Activated CD4-positive, alpha-beta T cell treated with anti-CD3 and anti-CD28 coated beads for 48 hours (primary cell): ENCODE measurements around the gene MB21D2.

Experiments
- DNase-seq: peaks from one replicate; pipeline ENCODE4 v3.0.0-alpha.2; 2020

MB21D2 gene

DNA sequence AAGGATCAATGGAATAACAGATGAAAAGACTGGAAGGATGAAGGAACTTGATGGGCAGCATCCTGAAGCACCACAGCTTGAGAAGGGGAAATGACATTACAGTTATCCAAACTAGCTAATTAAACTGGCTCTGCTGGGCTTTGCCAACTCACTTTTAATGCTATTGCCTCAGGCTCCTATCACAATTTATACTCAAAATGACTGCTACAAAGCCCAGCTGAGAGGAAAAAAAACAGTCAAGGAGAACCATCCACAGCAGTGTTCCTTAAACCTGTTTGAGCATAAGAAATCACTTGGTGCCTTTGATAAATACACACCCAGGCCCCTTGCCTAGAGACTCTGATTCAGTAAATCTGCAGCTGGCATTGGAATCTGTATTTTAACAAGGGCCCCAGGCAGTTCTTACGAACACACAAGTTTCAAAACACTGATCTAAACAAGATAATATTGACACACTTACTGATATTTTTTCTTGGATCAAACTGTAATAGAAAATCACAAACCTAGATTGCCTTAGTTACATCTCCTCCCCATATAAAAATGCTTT lies 85.8 kb downstream of the MB21D2 start:
- no peak for DNase-seq

DNA sequence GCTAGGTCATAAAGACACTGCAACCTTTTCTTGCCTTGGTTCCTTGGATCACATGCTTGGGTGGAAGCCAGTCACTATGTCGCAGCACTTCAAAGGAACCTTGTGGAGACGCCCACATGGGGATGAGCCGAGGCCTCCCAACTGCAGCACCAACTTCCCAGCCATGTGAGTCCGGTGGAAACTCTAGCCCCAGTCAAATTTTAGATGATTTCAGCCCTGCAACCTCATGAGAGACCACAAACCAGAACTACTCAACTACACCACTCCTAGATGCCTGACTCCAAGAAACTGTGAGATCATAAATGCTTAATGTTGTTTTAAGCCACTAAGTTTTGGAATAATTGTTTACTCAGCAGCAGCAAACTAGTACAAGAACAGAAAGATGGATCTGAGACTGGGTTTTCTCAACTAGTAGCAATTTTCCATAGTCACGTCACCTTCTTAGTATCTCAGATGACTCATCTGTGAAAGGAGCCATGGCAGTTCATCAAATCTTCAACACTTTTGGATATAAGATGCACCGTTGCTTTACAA lies 86.5 kb downstream of the MB21D2 start:
- peak; percentile 36 for DNase-seq

DNA sequence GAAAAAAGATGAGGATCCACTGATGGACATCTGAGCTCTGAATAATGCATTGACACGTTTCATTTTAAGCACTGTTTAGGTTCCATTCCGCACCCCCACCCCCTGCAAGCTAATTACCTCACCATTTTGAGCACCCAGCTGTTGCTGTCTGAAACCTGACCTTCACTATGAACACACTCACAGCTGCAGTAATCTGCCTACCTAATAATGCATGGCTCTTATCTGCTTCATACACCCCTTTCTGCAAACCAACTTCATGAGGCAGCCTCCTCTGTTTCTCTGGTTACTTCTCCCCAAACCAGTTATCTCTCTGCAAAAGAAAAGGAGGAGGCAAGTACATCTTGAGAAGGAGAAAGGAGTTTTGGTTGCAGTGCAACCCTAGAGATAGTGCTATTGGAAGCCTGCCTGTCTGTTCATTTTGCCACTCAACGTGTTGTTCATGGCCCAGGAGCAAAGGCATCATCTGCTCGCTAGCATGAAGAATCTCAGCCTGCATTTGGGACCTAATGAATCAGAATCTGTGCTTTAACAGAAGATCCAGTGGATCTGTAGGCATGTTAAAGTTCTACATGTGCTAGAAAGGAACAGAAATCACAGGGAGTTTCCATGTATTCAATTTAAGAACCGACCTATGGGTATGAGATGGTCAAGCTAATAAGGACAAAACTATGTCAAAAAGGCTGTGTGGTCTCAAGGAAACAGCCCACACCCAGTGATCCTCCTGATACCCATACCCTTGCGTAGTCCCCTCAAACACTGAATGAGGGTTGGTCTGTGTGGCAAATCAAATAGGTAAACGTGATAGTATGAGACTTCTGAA lies 87.2 kb downstream of the MB21D2 start:
- DNase-seq: no peak

DNA sequence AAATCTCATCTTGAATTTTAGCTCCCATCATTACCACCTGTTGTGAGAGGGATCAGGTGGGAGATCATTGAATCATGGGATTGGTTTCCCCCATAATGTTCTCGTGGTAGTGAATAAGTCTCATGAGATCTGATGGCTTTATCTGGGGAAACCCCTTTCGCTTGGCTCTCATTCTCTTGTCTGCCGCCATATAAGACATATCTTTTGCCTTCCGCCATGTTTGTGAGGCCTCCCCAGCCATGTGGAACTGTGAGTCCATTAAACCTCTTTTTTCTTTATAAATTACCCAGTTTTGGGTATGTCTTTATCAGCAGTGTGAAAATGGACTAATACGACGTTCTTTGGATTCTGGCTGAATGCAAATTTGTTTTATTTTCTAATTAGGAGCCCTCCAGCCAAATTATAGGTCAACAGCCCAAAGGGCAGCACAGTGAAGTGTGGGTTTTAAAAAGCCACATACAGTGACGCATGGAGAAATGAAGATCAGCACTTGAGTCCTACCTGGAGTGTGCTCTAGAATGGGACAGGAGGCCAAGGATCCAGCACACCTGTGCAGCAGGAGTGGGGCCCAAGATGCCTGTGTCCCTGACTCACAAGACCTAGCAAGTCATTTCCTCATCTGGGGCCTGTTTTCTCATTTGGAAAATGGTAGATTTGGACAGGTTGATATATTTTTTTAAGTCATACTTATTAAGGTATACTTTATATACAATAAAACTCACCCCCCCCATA lies 89.6 kb downstream of the MB21D2 start:
- no peak for DNase-seq

DNA sequence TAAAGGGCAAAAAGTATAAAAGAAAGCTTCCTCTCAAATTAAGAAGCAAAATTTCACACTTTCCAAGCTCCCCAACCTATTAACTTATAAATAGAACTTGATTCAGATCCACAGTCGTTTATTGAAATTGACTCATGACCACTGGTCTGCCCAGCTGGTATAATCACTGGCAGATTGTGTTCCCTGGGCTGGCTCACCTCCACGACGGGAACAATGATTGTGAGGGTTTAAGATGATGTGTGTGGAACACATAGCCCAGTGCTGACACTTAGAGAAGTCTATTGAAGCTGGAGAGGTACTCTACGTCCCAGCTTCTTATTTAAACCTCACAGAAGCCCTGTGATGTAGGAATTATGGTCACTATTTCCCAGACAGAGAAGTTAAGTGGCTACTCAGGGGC lies 90.4 kb downstream of the MB21D2 start:
- DNase-seq: no peak

DNA sequence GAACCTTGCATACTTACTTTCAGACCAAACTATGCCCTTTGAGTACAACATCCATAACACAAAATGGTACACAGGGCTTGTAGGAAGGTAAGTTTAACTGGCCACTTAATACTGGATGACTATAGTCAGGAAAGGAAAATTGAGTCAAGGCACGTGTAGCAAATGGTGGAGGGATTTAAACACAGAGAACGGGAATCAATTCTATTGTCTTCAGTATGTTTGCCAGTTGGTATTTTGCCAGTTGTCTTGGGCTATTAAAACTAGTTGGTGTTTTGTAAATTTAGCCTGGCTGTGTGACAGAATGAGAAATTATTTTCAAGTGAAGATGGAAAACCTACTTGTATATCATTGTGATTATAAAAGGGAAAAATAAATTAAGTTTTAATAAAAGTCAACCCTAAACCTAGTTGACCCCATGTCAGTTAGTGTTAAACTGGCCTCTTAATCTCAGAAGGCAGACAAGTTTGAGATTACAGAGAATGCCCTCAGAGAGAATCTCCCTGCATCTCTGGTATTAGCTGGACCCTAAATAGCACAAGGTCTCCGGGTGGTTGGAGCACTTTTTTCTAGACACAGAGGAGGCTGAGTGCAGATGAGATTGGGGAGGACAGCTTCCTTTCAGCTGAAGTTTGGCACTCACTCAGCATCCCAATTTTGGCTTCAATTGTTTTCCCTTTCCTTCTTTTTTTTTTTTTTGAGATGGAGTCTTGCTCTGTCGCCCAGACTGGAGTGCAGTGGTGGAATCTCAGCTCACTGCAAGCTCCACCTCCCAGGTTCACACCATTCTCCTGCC lies 91.2 kb downstream of the MB21D2 start:
- DNase-seq: no peak

DNA sequence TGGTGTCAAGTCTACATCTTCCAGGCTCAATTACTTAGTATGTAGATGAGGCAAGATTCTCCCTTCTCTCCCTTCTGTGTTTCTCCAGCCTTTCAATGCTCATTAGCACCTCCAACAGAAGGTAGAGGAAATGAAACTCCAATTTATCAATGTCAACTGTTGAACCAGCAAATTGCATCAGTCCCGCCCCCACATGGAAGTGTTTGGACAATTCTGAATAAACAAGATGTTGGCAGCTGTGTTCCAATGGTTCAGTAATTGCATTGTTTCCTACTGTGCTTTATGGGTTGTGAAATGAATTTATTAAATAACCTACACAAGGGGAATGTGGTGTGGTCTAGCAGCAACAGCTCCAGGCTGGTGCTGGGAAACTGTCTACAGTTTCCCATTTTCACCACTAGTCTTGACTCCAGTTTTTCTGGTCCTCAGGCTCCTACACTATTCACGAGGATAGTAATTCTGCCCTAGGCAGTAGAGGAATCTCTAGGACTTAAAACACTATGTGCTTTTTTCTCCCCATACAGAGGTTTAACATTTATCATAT lies 91.9 kb downstream of the MB21D2 start:
- no peak for DNase-seq

DNA sequence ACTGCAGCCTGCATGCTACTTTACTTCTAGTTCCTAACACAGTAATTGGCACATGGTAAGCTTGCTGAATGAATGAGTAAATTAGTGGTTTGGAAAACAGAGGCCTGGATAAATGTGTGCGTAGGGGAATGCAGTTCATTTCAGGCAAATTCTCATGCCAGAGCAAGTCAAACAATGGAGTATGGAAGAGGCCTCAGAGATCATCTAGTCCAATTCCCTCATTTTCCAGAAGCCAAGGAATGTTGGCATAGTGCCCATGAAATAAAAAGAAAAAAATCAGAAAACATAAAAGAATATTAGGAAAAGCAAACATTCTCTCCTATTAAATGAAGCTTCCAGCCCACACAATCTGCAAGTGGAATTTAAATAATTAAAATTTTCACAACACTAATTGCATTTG lies 92.4 kb downstream of the MB21D2 start:
- no peak for DNase-seq

DNA sequence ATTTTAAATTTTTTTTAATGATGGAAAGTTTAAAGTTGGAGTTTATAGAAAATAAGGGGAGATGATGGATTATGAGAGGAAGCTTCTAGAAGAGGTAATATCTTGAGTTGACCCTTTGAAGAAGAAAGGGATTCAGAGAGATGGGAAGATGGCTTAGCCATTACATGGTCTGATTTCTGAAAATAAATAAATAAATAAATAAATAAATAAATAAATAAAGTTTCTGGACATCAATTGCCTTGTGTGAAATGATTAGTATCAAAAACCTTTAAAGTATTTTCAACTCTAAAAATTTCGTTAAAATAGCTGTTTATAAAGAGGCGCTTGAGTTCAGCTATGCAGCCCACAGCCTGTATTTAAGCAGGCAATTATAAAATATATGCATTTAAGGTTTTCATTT lies 93.3 kb downstream of the MB21D2 start:
- DNase-seq: no peak

DNA sequence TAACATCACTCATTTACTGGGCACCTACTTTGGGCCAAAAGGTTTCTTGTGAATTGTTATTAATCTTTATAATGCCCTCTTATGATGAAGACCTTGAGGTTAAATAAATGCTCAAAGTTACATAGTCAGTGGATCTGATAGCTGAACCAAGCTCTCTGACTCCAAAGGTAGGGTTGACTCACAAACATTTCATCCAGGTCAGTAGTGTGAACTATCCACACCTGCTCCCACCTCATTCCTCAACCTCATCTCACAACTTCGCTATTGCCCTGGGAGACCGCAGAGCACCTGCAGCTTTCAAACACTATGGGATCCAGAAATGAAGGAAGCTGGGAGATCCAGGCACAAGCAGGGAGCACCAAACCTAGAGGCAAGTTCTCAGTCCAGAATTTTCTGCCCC lies 96.5 kb downstream of the MB21D2 start:
- no peak for DNase-seq

DNA sequence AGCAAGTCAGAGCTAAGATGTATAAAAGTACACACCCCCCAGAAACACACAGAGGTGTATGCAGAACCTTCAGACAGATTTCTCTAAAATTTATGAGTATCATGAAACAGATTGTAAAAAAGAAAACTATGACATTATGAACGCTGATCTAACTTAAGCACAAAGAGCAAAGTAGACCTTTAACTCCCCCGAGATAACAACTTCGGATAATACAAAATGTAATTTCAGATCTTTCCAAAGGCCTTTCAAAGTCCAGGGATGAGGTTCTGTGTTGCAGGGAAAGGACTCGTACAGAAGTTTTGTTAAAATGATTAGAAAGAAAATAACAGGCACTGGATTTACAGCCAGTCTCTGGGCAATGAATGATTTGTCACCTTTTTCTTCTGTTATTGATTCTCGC lies 97.5 kb downstream of the MB21D2 start:
- DNase-seq: no peak

DNA sequence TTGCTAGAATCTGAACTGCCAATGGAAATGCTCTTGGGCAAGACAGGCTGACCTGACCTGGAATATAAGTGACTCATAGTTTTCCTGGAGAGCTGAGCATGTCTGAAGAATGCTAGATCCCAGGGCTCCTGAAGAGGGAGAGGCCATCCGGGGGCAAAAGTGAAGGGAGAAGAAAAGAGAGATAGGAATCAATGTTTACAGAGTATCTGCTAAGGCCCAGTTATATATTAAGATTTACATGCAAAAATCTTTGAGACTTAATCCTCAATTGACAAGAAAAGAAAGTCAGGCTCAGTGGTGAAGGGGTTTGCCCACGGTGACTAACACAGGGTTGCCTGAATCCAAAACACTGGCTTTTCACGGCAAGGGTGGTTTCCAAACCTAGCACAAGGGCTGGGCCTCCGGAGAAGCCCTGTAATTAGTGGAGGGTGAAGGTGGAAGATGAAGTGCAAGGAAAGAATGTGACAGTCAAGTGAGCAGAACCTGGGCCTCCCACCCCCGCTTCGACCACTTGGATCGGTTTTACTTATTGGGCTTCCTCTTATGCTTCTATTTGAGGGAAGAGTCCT lies 98.6 kb downstream of the MB21D2 start:
- peak; percentile 59 for DNase-seq

DNA sequence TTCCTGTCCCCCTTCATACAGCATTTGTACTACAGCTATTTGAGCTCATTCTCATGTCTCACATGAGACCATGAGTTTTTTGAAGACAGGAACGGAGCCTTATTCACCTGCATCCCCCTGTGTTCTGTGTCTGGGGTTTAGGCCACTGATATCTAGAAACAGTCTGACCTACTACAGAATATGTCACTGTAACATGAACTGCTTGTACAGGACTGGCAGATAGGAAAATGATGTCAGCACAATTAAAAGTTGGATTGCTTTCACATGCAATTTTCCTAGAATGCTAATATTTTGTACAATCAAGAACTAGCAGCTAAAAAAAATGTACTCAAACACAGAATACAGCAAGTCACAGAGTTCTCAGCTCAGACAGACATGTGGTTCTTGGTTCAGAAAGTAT lies 99.5 kb downstream of the MB21D2 start:
- no peak for DNase-seq

DNA sequence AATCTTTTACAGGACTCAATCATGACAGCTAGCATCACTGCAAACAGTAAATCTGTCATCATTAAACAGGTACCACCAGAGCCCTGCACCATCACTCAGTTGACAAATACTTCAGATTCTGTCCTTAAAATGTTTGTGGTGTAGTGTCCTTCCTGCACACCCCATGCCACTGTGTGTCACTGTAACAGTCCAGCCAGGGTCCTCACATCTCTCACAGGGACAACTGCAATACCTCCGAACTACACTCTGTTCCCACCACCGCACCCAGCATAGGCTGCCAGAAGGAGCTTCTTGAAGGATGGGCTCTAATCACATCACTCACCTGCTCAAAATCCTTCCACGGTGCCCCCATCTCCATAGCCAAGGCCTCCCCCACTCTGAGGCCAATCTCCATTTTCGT lies 100.2 kb downstream of the MB21D2 start:
- no peak for DNase-seq

DNA sequence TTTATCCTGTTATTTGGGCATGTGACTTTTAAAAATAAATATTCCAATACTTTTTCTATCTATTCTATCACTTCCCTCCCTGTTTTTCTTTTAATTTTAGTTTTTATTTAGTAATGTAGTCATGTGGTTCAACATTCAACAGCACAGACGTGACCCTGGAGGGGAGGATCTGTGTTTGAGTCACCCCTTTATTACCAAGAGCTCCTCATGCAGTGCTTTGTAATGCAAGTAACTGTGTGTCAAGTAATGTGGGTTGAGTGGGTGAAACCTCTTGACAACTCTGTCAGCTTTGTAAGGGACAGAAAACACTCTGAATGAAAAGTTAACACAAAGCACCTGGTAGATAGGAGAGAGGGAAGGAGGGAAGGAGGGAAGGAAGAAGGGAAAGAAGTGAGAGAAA lies 100.6 kb downstream of the MB21D2 start:
- DNase-seq: peak; percentile 18

DNA sequence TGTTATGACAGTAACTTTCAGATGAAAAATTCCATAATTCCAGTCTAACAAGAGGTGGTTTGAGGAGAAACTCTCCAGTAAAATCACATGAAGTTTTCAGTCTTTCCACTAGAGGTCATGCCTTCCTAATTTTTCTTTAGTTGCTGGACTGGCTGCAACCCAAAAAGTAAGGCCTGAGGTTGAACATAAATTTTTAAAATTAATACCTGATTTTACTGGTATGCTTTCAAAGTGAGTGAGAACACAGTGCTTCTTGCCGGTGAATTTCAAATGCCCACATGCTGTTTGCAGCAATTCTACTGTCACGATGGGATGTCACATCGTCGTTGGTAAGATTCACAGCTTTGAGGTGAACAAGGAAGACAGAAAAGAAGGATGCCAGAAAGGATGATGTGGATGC lies 101.3 kb downstream of the MB21D2 start:
- no peak for DNase-seq

DNA sequence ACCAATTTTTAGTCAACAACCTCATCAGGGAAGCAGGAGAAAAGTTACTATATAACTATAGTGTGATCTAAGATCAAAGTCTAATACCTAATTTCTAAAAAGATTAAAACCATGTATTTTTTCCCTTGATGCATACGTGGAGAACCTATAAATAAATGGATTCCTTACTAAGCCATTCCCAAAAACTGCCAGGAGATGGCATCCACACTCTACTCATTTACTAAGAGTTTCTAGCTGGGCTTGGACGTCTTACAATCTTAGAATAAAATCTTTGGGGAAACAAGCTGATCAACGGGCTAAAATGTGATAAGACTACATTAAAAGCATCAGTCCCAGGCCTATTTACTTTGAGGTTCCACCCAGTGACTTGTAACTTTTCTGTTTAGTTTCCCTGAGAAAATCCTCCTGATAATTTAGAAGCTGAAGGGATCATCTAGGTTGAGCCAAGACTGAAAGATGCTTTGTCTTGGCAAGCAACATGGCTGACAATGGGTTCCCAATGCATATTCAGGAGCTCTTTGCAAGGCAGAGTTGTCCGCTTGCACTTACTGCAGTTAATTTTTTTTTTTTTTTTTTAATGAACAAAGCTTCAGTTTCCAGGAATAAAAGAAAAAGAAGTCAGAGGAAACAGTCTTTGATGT lies 104.8 kb downstream of the MB21D2 start:
- peak; percentile 30 for DNase-seq

DNA sequence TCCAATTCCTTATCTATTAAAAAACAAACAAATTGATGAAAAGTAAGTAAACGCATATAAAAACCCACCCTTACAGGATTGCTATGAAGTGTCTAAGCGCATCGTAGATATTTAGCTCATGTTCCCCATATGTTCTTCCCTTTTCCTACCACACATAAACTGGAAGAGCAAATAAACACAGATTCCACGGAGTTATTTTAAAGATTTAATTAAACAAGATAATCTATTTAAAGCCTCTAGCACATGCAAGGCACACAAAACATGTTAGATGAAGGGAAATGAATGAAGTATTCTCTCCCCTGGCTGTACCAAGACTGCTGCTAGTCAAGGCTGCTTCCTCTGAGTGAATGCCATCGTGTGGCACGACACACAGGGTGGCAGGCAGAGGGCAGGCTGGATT lies 111.9 kb downstream of the MB21D2 start:
- DNase-seq: no peak

DNA sequence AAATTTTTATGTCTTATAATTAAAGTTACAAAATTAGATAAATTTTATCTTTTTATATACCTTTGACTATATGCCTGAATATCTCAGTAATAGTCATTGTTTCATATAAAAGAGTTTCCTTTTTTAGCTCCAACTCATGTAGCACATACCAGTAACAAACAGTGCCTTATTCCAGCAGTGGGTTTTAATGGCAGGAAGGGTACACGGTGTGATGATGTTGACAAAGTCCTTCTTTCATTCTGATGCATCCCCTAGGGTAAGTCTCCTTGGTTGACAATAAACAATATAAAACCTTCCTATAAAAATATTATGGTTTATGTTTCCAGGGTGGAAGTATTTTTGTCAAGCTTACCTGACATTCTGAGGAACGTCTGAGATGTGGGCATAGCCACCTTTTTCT lies 113.2 kb downstream of the MB21D2 start:
- DNase-seq: no peak

DNA sequence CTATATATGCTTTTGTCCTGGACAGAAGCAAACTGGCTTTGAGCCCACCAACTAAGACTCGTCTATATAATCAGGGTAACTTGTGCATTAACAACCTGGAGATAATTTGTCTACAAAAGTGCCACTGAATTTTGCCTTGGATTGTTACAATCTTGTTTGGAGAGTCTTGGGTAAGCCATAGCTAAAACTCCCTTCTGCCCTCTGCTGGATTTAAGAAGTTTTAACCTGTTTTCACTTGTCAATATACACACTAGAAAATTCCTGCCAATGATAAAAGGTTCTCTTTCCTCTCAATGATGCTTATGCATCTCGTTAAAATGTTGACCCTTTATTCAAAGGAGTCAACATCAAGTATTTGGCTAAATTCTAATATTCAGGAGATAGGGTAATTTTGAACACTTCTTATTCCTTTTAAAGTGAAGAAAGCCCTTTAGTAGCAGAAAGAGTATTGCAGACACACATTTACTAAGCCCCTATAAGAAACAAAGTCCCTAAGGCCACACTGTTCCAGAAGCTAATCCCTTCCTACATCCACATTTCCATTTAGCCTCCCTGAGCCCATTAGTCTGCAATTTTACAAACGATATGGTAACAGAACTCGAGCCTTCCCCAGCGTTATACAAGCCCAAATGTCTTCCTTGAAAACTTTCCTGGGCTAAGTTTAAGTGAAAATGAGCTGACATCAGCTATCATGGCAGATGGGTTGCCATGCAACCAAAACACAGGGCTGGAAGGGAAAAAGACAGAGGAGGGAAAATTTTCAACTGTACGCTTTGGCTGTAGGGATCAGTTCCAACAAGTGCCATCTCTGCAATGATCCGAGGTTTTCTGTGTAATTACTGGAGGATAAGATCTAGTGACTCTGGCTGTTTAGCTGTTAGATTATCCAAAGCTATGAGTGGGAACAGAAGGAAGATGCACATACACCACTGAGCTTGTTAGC lies 114.4 kb downstream of the MB21D2 start:
- no peak for DNase-seq

DNA sequence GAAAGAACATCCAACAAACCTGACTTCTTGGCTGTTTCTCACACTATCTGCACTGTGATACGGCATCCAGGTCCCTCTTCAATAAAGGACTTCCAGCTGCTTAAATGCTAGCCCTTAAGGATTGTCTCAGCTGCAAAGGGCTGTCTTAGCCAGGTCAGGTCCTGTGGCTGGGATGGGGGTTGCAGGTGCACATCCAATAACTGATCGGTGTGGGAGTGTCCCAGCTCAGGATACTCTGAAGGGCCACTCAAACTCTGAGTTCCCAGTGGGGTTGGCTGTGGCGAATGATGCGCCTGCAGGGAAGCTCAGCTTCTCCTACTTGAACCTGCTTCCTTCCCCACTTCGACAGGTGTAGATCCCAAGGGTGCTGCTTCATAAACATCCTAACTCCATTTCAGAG lies 115.7 kb downstream of the MB21D2 start:
- DNase-seq: no peak
